ENCODE data around the gene PBX4.

DNA sequence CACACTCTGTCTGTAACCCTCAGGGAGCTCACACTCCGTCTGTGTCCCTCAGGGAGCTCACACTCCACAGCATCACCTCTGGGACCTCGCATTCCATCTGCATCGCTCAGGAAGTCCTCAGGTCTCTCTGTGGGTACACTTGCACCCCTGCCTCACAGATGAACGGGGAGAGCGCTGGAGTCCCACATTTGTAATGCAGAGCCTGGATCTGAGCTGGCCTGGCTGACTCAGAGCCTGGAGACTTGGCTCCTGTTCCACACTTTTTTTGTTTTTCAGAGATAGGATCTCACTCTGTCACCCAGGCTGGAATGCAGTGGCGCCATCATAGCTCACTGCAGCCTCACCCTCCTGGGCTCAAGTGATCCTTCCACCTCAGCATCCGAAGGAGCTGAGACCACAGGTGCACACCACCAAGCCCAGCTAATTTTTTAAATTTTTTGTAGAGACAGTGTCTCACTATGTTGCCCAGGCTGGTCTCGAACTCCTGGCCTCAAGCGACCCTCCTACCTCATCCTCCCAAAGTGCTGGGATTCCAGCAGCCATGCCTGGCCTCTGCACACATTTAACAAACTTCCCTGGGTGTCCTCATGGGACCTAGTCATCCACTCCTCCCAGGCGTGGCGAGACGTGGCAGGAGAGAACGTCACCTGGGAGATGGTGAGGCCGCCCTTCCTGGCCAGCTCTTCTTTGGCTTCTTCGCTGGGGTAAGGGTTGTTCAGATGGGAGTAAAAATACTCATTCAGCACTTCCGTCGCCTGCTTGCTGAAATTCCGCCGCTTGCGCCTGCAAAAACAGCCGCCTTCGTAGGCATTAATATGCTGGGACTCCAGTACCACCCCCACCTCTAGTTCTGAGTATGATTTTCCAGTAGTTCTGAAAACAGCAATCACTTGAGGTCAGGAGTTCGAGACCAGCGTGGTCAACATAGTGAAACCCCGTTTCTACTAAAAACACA is 49.4 kb downstream of the PBX4 start:
- TF ChIP-seq SUZ12 (IDR thresholded peaks at IDR 0.05; ENCODE audit: extremely low read depth, insufficient read depth, insufficient read length) = no peak
- no peak for TF ChIP-seq YY1 (IDR thresholded peaks at IDR 0.05; ENCODE audit: insufficient read depth, insufficient read length)
- no peak for TF ChIP-seq ZNF274 (IDR thresholded peaks at IDR 0.05; ENCODE audit: low read depth, low read length)

All from NT2/D1 (cell line).